SK-N-SH (cell line): Measurements from ENCODE around the gene GPR183. TPM values are rescaled to one million over a fixed set of nuclear protein-coding genes. Genes with fewer than 3 reads are reported as not detected.

Experiments
- CTCF ChIA-PET: fragments of 300-600, 350-600 bp; formaldehyde crosslinking; extraction: SDS; loops from one replicate; lab custom pipeline; 2021; lab: Yijun Ruan, JAX
- POLR2A ChIA-PET: fragments of 350-600 bp; sonication (Branson Sonifier 250); formaldehyde crosslinking; extraction: SDS; loops from one replicate; lab custom pipeline; 2020; ENCODE audit warnings: antibody characterized with exemption, inconsistent platforms; lab: Yijun Ruan, JAX
- DNase-seq: peaks from one replicate; pipeline ENCODE4 v3.0.0; 2012
- H2AFZ ChIP-seq: fragments of 200-600 bp; sonication (generic); 2 replicates; pipeline ENCODE4 v1.8.1; 2016; ENCODE audit warnings: antibody characterized with exemption, mild to moderate bottlenecking, low read depth
- H3F3A ChIP-seq: fragments of 200-600 bp; sonication (generic); replicated peaks from 2 replicates; pipeline ENCODE3; 2016; ENCODE audit warnings: antibody characterized with exemption, mild to moderate bottlenecking; ENCODE audit not compliant: insufficient read depth
- H3K27ac ChIP-seq, 2 experiments: fragments of 200-500 bp in 1 of 2; fragments of 200-600 bp in 1 of 2; sonication (Bioruptor generic) in 1 of 2; sonication (generic), shearing (Covaris generic) in 1 of 2; 2 replicates each; pipeline versions ENCODE4 v1.5.1 to v1.6.1; 2014 to 2016; ENCODE audit warnings: low read depth in 2 of 2, inconsistent platforms in 1 of 2, low read length in 1 of 2, mild to moderate bottlenecking in 1 of 2, mixed read lengths in 1 of 2
- H3K27me3 ChIP-seq: fragments of 200-600 bp; sonication (generic), shearing (Covaris generic); 2 replicates; pipeline ENCODE4 v1.6.1; 2016; ENCODE audit warnings: mixed run types; ENCODE audit not compliant: insufficient read depth
- H3K36me3 ChIP-seq, 2 experiments: fragments of 200-500 bp in 1 of 2; fragments of 200-600 bp in 1 of 2; sonication (Bioruptor generic) in 1 of 2; sonication (generic) in 1 of 2; replicated peaks in 1 of 2; 2 replicates each; pipeline versions ENCODE3 to v1.5.1; 2014 to 2016; ENCODE audit warnings: low read length in 1 of 2, mild to moderate bottlenecking in 1 of 2; ENCODE audit not compliant: insufficient read depth in 2 of 2, control insufficient read depth in 1 of 2
- H3K4me1 ChIP-seq, 2 experiments: fragments of 200-500 bp in 1 of 2; fragments of 200-600 bp in 1 of 2; sonication (Bioruptor generic) in 1 of 2; sonication (generic), shearing (Covaris generic) in 1 of 2; 2 replicates each; pipeline versions ENCODE4 v1.5.1 to v1.6.1; 2014 to 2016; ENCODE audit warnings: low read depth in 1 of 2, low read length in 1 of 2, mixed run types in 1 of 2; ENCODE audit not compliant: insufficient read depth in 2 of 2, control insufficient read depth in 1 of 2
- H3K4me2 ChIP-seq: fragments of 200-600 bp; sonication (generic), shearing (Covaris generic); 2 replicates; pipeline ENCODE4 v1.6.1; 2017; ENCODE audit warnings: mixed run types
- H3K4me3 ChIP-seq, 2 experiments: fragments of 200-500 bp in 1 of 2; fragments of 200-600 bp in 1 of 2; sonication (Bioruptor generic) in 1 of 2; sonication (generic), shearing (Covaris generic) in 1 of 2; 2 replicates each; pipeline versions ENCODE4 v1.5.1 to v1.8.1; 2014 to 2016; ENCODE audit warnings: low read depth in 2 of 2, inconsistent platforms in 1 of 2, low read length in 1 of 2, mild to moderate bottlenecking in 1 of 2, mixed read lengths in 1 of 2, moderate library complexity in 1 of 2
- H3K79me2 ChIP-seq: fragments of 200-600 bp; sonication (generic); 2 replicates; pipeline ENCODE4 v1.8.1; 2017; ENCODE audit warnings: mild to moderate bottlenecking; ENCODE audit not compliant: insufficient read depth
- H3K9ac ChIP-seq: fragments of 200-600 bp; sonication (generic); 2 replicates; pipeline ENCODE4 v1.6.1; 2017; ENCODE audit warnings: mixed run types
- H3K9me2 ChIP-seq: fragments of 200-600 bp; sonication (generic); 2 replicates; pipeline ENCODE4 v1.6.1; 2017; ENCODE audit warnings: mixed run types
- H3K9me3 ChIP-seq: fragments of 200-600 bp; sonication (generic); 2 replicates; pipeline ENCODE4 v1.6.1; 2017; ENCODE audit warnings: mixed run types, mild to moderate bottlenecking, moderate library complexity
- H4K20me1 ChIP-seq: fragments of 200-600 bp; sonication (generic); 2 replicates; pipeline ENCODE4 v1.6.1; 2017; ENCODE audit warnings: mild to moderate bottlenecking, mixed run types; ENCODE audit not compliant: insufficient read depth
- CHD2 ChIP-seq: fragments of 150-350 bp; IDR thresholded peaks from 2 replicates; pipeline ENCODE4 v1.6.1; 2018; ENCODE audit warnings: low read length; ENCODE audit not compliant: partially characterized antibody
- EP300 ChIP-seq, 2 experiments: IDR thresholded peaks; 2 replicates each; pipeline versions ENCODE4 v1.4.0 to v1.6.1; 2012; ENCODE audit warnings: borderline replicate concordance in 1 of 2, low read depth in 1 of 2, low read length in 1 of 2
- FOSL2 ChIP-seq: IDR thresholded peaks from 2 replicates; pipeline ENCODE4 v1.4.0; 2012; ENCODE audit warnings: low read depth, mild to moderate bottlenecking, moderate library complexity, borderline replicate concordance
- MEF2A ChIP-seq: IDR thresholded peaks from 2 replicates; pipeline ENCODE4 v1.4.0; 2012; ENCODE audit warnings: low read depth, borderline replicate concordance
- NRF1 ChIP-seq: IDR thresholded peaks from 2 replicates; pipeline ENCODE4 v1.6.1; 2012; ENCODE audit warnings: low read depth, mild to moderate bottlenecking, low read length
- TCF12 ChIP-seq: IDR thresholded peaks from 2 replicates; pipeline ENCODE4 v1.4.0; 2012
- USF1 ChIP-seq: IDR thresholded peaks from 2 replicates; pipeline ENCODE4 v1.4.0; 2012; ENCODE audit warnings: low read depth, borderline replicate concordance
- WGBS: methylation state at CpG from one replicate; pipeline ENCODE4 v1.1.6; 2017; ENCODE audit warnings: low lambda C conversion rate; 5-methylcytosine and 5-hydroxymethylcytosine counted together
- polyA plus RNA-seq, 3 experiments: library from polyadenylated mRNA; depleted of rRNA; stranded (reverse); fragments of >200 nt; gene quantifications; 2 replicates each; pipeline ENCODE4 v1.2.3, GENCODE V29; 2012
- TF ChIP-seq, protein P1 (sequence below): IDR thresholded peaks from 2 replicates; pipeline ENCODE4 v1.6.1; 2012; ENCODE audit warnings: mild to moderate bottlenecking, low read depth, low read length, moderate library complexity
- TF ChIP-seq, protein P2 (sequence below): IDR thresholded peaks from 2 replicates; pipeline ENCODE4; 2012

GPR183 gene
- polyA plus RNA-seq, 1 of the 3 experiments (the other 2 are of a cell fraction) = 0.07 TPM

GRCh38 chr13:99339736-99340397, 32.7 kb upstream of the GPR183 start:
- H3K27me3 ChIP-seq = no peaks in the 10 kb centered on the region
- DNase-seq = no peak

More at GRCh38 chr13:99339736-99340397, 32.7 kb upstream of the GPR183 start:
- ChIA-PET POLR2A (no interaction called here), CTCF (interaction anchor here (1.1 kb wide), 1 partner anchor 70 kb away, joined by 3 read pairs; no protein-coding TSS in a partner anchor)
- Histone ChIP-seq H3K36me3 (peaks cover 14 to 41% of the 10 kb centered on the region in 2 experiments), H2AFZ (no peak overlapping the region), H3K4me2 (no peak overlapping the region), H3K9me2 (no peaks in the 10 kb centered on the region), H3K4me3 (no peak overlapping the region), H3F3A (no peaks in the 10 kb centered on the region), H4K20me1 (no peaks in the 10 kb centered on the region), H3K79me2 (no peaks in the 10 kb centered on the region), H3K9ac (no peak overlapping the region), H3K4me1 (peaks cover 0 to 2% of the 10 kb centered on the region in 2 experiments; a peak in 1 of 4 replicates), H3K27ac (no peak overlapping the region), H3K9me3 (no peaks in the 10 kb centered on the region)
- 91% methylated on average over 8 of the region's 8 CpGs for WGBS
- TF ChIP-seq FOSL2 (no peak), EP300 (IDR thresholded peaks at IDR 0.05; ENCODE audit: borderline replicate concordance in 1 of 2, low read depth in 1 of 2, low read length in 1 of 2) (no peak), MEF2A (no peak), TCF12 (no peak), USF1 (no peak), CHD2 (no peak), NRF1 (no peak)
- TF ChIP-seq, protein P1, sequence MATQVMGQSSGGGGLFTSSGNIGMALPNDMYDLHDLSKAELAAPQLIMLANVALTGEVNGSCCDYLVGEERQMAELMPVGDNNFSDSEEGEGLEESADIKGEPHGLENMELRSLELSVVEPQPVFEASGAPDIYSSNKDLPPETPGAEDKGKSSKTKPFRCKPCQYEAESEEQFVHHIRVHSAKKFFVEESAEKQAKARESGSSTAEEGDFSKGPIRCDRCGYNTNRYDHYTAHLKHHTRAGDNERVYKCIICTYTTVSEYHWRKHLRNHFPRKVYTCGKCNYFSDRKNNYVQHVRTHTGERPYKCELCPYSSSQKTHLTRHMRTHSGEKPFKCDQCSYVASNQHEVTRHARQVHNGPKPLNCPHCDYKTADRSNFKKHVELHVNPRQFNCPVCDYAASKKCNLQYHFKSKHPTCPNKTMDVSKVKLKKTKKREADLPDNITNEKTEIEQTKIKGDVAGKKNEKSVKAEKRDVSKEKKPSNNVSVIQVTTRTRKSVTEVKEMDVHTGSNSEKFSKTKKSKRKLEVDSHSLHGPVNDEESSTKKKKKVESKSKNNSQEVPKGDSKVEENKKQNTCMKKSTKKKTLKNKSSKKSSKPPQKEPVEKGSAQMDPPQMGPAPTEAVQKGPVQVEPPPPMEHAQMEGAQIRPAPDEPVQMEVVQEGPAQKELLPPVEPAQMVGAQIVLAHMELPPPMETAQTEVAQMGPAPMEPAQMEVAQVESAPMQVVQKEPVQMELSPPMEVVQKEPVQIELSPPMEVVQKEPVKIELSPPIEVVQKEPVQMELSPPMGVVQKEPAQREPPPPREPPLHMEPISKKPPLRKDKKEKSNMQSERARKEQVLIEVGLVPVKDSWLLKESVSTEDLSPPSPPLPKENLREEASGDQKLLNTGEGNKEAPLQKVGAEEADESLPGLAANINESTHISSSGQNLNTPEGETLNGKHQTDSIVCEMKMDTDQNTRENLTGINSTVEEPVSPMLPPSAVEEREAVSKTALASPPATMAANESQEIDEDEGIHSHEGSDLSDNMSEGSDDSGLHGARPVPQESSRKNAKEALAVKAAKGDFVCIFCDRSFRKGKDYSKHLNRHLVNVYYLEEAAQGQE = no peak
- TF ChIP-seq, protein P2, sequence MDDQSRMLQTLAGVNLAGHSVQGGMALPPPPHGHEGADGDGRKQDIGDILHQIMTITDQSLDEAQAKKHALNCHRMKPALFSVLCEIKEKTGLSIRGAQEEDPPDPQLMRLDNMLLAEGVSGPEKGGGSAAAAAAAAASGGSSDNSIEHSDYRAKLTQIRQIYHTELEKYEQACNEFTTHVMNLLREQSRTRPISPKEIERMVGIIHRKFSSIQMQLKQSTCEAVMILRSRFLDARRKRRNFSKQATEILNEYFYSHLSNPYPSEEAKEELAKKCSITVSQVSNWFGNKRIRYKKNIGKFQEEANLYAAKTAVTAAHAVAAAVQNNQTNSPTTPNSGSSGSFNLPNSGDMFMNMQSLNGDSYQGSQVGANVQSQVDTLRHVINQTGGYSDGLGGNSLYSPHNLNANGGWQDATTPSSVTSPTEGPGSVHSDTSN = no peak
